Ovary (tissue), 3 donors: ENCODE data around the gene CLK2.

Source experiments
- CTCF ChIP-seq, 3 donors: fragments of 450-650 bp in 2 of 3; fragments of 200-600 bp in 1 of 3; IDR thresholded peaks; one replicate each; pipeline versions ENCODE4 v1.5.1 to v1.8.0; 2016 to 2022; ENCODE audit warnings: antibody characterized with exemption in 3 of 3, mild to moderate bottlenecking in 1 of 3
- EP300 ChIP-seq: sonication (generic); formaldehyde crosslinking; IDR thresholded peaks from one replicate; pipeline ENCODE4 v1.6.1; 2017; ENCODE audit warnings: antibody characterized with exemption
- donor health status: DM: no; HTN: no; CAD: no.

- TF ChIP-seq CTCF (IDR thresholded peaks at IDR 0.05) (no peak), EP300 (no peak)
These were observed 54.3 kb downstream of the CLK2 start for GRCh38 chr1:155218854-155219591.
